GM12878 (cell line): ENCODE measurements around the gene STKLD1. TPM values are rescaled to one million over a fixed set of nuclear protein-coding genes. Genes with fewer than 3 reads are reported as not detected.

Source experiments
- ATAC-seq: fragments of 200-7000 bp; cut with Tn5 transposase; 3 replicates; pipeline ENCODE4 v1.9.1; 2020; ENCODE audit warnings: mild to moderate bottlenecking, moderate library complexity
- BruUV-seq: library from RNA; stranded (reverse); fragments of 400-500 nt; replicated peaks from 2 replicates; lab custom pipeline; 2021; lab: Mats Ljungman, UMichigan
- CTCF ChIA-PET: fragments of 300-600 bp; sonication (Branson Sonifier 250); formaldehyde crosslinking; extraction: SDS; loops from one replicate; lab custom pipeline; 2021; ENCODE audit warnings: inconsistent platforms; lab: Yijun Ruan, JAX
- POLR2A ChIA-PET: fragments of 350-600 bp; formaldehyde crosslinking; extraction: SDS; loops from one replicate; lab custom pipeline; 2021; ENCODE audit warnings: inconsistent platforms; lab: Charles Lee
- RAD21 ChIA-PET: fragments of 300-600 bp; sonication (Branson Sonifier 250); formaldehyde crosslinking; loops from one replicate; lab custom pipeline; 2023; ENCODE audit warnings: antibody characterized with exemption; ENCODE audit not compliant: unreplicated experiment; lab: Charles Lee
- SMC1A ChIA-PET: fragments of 300-600 bp; sonication (Branson Sonifier 250); formaldehyde crosslinking; loops from one replicate; lab custom pipeline; 2023; ENCODE audit not compliant: unreplicated experiment, uncharacterized antibody; lab: Charles Lee
- DNase-seq: peaks from one replicate; pipeline ENCODE4 v3.0.0-alpha.2; 2011; ENCODE audit warnings: low read depth, low spot score
- FAIRE-seq: peaks from 3 replicates; lab custom pipeline; 2011; peaks lifted over from hg19 to GRCh38; lab: Jason Lieb, UNC
- H2AFZ ChIP-seq: 2 replicates; pipeline ENCODE4 v1.6.0; 2011; ENCODE audit warnings: low read depth, low read length, control low read depth; ENCODE audit not compliant: control insufficient read depth
- H3K27ac ChIP-seq: 2 replicates; pipeline ENCODE4 v1.5.1; 2011; ENCODE audit warnings: control low read depth; ENCODE audit not compliant: control insufficient read depth, insufficient read depth
- H3K27me3 ChIP-seq, 2 experiments: replicated peaks in 1 of 2; 2 replicates each; pipeline versions ENCODE4 v1.6.0 to v1.6.1; 2011; ENCODE audit warnings: low read length in 1 of 2; ENCODE audit not compliant: control insufficient read depth in 2 of 2, insufficient read depth in 2 of 2
- H3K36me3 ChIP-seq, 2 experiments: 2 replicates each; pipeline ENCODE4 v1.5.1; 2011; ENCODE audit warnings: low read length in 1 of 2; ENCODE audit not compliant: control insufficient read depth in 2 of 2, insufficient read depth in 2 of 2
- H3K4me1 ChIP-seq: 2 replicates; pipeline ENCODE4 v1.6.1; 2011; ENCODE audit warnings: mild to moderate bottlenecking, low read length, moderate library complexity, mixed read lengths; ENCODE audit not compliant: control insufficient read depth, insufficient read depth
- H3K4me2 ChIP-seq: 2 replicates; pipeline ENCODE4 v1.6.0; 2011; ENCODE audit warnings: control low read depth; ENCODE audit not compliant: control insufficient read depth, insufficient read depth
- H3K4me3 ChIP-seq: fragments of 200-600 bp; sonication (generic); 2 replicates; pipeline ENCODE4 v1.5.1; 2016
- H3K79me2 ChIP-seq: 2 replicates; pipeline ENCODE4 v1.6.0; 2011; ENCODE audit warnings: low read length; ENCODE audit not compliant: control insufficient read depth, insufficient read depth
- H3K9ac ChIP-seq: 2 replicates; pipeline ENCODE4 v1.8.0; 2011; ENCODE audit warnings: low read length, control low read depth, mixed read lengths; ENCODE audit not compliant: control insufficient read depth, insufficient read depth
- H3K9me3 ChIP-seq: replicated peaks from 3 replicates; pipeline ENCODE4 v1.5.1; 2011; ENCODE audit warnings: mild to moderate bottlenecking, low read length; ENCODE audit not compliant: control insufficient read depth, insufficient read depth
- H4K20me1 ChIP-seq: 2 replicates; pipeline ENCODE4 v1.6.0; 2011; ENCODE audit not compliant: control insufficient read depth, insufficient read depth
- BHLHE40 ChIP-seq, 2 experiments: fragments of 450-650 bp in 1 of 2; IDR thresholded peaks; 2 replicates each; pipeline ENCODE4 v1.6.1; 2011 to 2017; ENCODE audit warnings: low read depth in 2 of 2, borderline replicate concordance in 1 of 2, improper control_type of control experiment in 1 of 2, low read length in 1 of 2, mild to moderate bottlenecking in 1 of 2
- CREM ChIP-seq: IDR thresholded peaks from 2 replicates; pipeline ENCODE4 v1.6.1; 2014; ENCODE audit warnings: antibody characterized with exemption, low read depth
- CTCF ChIP-seq, 3 experiments: IDR thresholded peaks in 2 of 3; conservative IDR thresholded peaks in 1 of 3; 2 replicates each; pipeline ENCODE4 v1.5.1; 2011; ENCODE audit warnings: low read depth in 3 of 3, low read length in 3 of 3, mild to moderate bottlenecking in 3 of 3, control low read depth in 2 of 3, moderate library complexity in 2 of 3, inconsistent platforms in 1 of 3, mixed read lengths in 1 of 3; ENCODE audit not compliant: control insufficient read depth in 2 of 3, insufficient read depth in 1 of 3; ENCODE audit errors: extremely low read depth in 1 of 3
- HDAC6 ChIP-seq: fragments of 200-600 bp; sonication (generic); IDR thresholded peaks from one replicate; pipeline ENCODE4 v1.8.0; 2017; ENCODE audit warnings: antibody characterized with exemption; ENCODE audit not compliant: unreplicated experiment
- MTA3 ChIP-seq: IDR thresholded peaks from 2 replicates; pipeline ENCODE4 v1.6.1; 2012; ENCODE audit warnings: low read length, inconsistent platforms, borderline replicate concordance
- NBN ChIP-seq: fragments of 450-650 bp; IDR thresholded peaks from 2 replicates; pipeline ENCODE4 v1.6.1; 2016
- NFXL1 ChIP-seq: fragments of 450-650 bp; IDR thresholded peaks from 2 replicates; pipeline ENCODE4 v1.6.1; 2017; ENCODE audit warnings: antibody characterized with exemption, mild to moderate bottlenecking, borderline replicate concordance
- NR2F1 ChIP-seq: fragments of 450-650 bp; conservative IDR thresholded peaks from 2 replicates; pipeline ENCODE4 v1.6.1; 2017; ENCODE audit warnings: mild to moderate bottlenecking
- PAX5 ChIP-seq: IDR thresholded peaks from 2 replicates; pipeline ENCODE4 v1.6.1; 2011; ENCODE audit warnings: low read depth, low read length, borderline replicate concordance
- RAD21 ChIP-seq: IDR thresholded peaks from 2 replicates; pipeline ENCODE4 v1.6.1; 2011; ENCODE audit warnings: mild to moderate bottlenecking, low read depth, low read length, moderate library complexity; ENCODE audit not compliant: insufficient read depth
- SMARCA5 ChIP-seq: fragments of 450-650 bp; IDR thresholded peaks from 2 replicates; pipeline ENCODE4 v1.6.1; 2017; ENCODE audit warnings: mild to moderate bottlenecking
- SMC3 ChIP-seq: IDR thresholded peaks from 2 replicates; pipeline ENCODE4 v1.6.1; 2011; ENCODE audit warnings: low read length, improper control_type of control experiment, borderline replicate concordance
- WGBS: methylation state at CpG from one replicate; pipeline ENCODE4 v1.1.6; 2016; ENCODE audit warnings: low lambda C conversion rate; ENCODE audit not compliant: insufficient replicate concordance, insufficient coverage; ENCODE audit errors: missing lambda C conversion rate; 5-methylcytosine and 5-hydroxymethylcytosine counted together
- in situ Hi-C: fragments of 300-500 bp; cut with MboI; formaldehyde crosslinking; loops from 9 replicates; pipeline ENCODE4 v1.14.3; 2018; ENCODE audit warnings: mixed read lengths
- intact Hi-C: fragments of 100-400 bp; cut with micrococcal nuclease; formaldehyde crosslinking; loops from one replicate; pipeline ENCODE4 v1.14.2; 2022; ENCODE audit not compliant: unreplicated experiment
- polyA plus RNA-seq, 11 experiments: library from polyadenylated mRNA; depleted of rRNA in 4 of 11; unstranded in 6 of 11; stranded (reverse) in 5 of 11; fragments of >200 nt; fragmentation: Nextera tagmentation in 4 of 11; fragmentation: Illumina TruSeq in 1 of 11; extraction: Ambion mirVana in 4 of 11; extraction: Trizol in 1 of 11; gene quantifications; 1 replicate in 1 of 11; 2 replicates in 10 of 11; pipeline versions ENCODE4 v1.2.1 to v1.2.3, GENCODE V29; 2011 to 2016; ENCODE audit warnings: inconsistent platforms in 2 of 11, missing spikeins in 2 of 11, low read depth in 1 of 11
- total RNA-seq, 4 experiments: library from RNA; depleted of rRNA in 3 of 4; stranded (reverse); fragments of >200 nt in 3 of 4; fragmentation: Illumina TruSeq in 1 of 4; extraction: Trizol in 1 of 4; gene quantifications; 2 replicates each; pipeline versions ENCODE4 v1.2.1 to v1.2.3, GENCODE V29; 2013 to 2021
- TF ChIP-seq, protein P1 (sequence below): fragments of 450-650 bp; IDR thresholded peaks from 2 replicates; pipeline ENCODE4 v1.6.1; 2017; ENCODE audit warnings: borderline replicate concordance
- TF ChIP-seq, protein P2 (sequence below): fragments of 150-350 bp; IDR thresholded peaks from 2 replicates; pipeline ENCODE4 v1.6.1; 2016; ENCODE audit warnings: low read depth, low read length

STKLD1 gene
- total and polyA plus RNA-seq, 10 of the 15 experiments (the other 5 are each of a cell fraction or from before 2014, with no cell fraction given) = 0.07 to 0.40 (median 0.29) TPM; not detected in 4

- ChIA-PET SMC1A (interaction anchor here (0.8 to 1.3 kb wide), 4 partner anchors 15 to 252 kb away, joined by 3 to 5 read pairs (median 3); partner anchors contain the start of genes ADAMTS13 and SURF6), RAD21 (interaction anchor here (0.6 to 2.5 kb wide), 9 partner anchors 12 to 248 kb away, joined by 3 to 7 read pairs (median 4); partner anchors contain the start of gene CACFD1), POLR2A (no interaction called here), CTCF (interaction anchor here (0.7 to 2.3 kb wide), 19 partner anchors 12 to 251 kb away, joined by 3 to 15 read pairs (median 4); partner anchors contain the start of genes CACFD1 and STKLD1)
- Histone ChIP-seq H3K27me3 (no peaks in the 10 kb centered on the region), H3K79me2 (no peaks in the 10 kb centered on the region), H3K4me1 (peaks cover 4% of the 10 kb centered on the region; the same call in 1 of the 2 replicates), H3K9ac (no peak overlapping the region), H3K27ac (no peak overlapping the region), H3K9me3 (no peaks in the 10 kb centered on the region), H3K4me2 (no peak overlapping the region), H3K4me3 (no peak overlapping the region), H4K20me1 (no peaks in the 10 kb centered on the region), H2AFZ (no peak overlapping the region), H3K36me3 (no peaks in the 10 kb centered on the region)
- 6% methylated on average over 19 of the region's 20 CpGs for WGBS
- intact Hi-C loops = loop anchor here (1.0 kb wide), 1 partner anchor 31 kb away; no protein-coding TSS in a partner anchor
- FAIRE-seq (no peak), DNase-seq (no peak), ATAC-seq (peak; percentile 94)
- in situ Hi-C loops = no loop called here
- no TSS peak for BruUV-seq
- TF ChIP-seq SMARCA5 (peak; percentile 51; the same call in 1 of the 2 replicates), SMC3 (peak; percentile 52; the same call in 1 of the 2 replicates), NBN (no peak), MTA3 (no peak), CTCF (IDR thresholded peaks at IDR 0.05 in 2 of 3, conservative IDR thresholded peaks at IDR 0.05 in 1 of 3; ENCODE audit: control insufficient read depth in 2 of 3, extremely low read depth in 1 of 3, insufficient read depth in 1 of 3, low read depth in 3 of 3, low read length in 3 of 3) (peak; percentile 57 to 82 (median 71)), BHLHE40 (IDR thresholded peaks at IDR 0.05; ENCODE audit: borderline replicate concordance in 1 of 2, low read depth in 2 of 2, low read length in 1 of 2) (peak in 1 of 2 experiments; percentile 73; a peak in 1 of 4 replicates), NR2F1 (no peak), CREM (no peak), HDAC6 (no peak), NFXL1 (no peak), PAX5 (no peak), RAD21 (peak; percentile 72)
- TF ChIP-seq, protein P1, sequence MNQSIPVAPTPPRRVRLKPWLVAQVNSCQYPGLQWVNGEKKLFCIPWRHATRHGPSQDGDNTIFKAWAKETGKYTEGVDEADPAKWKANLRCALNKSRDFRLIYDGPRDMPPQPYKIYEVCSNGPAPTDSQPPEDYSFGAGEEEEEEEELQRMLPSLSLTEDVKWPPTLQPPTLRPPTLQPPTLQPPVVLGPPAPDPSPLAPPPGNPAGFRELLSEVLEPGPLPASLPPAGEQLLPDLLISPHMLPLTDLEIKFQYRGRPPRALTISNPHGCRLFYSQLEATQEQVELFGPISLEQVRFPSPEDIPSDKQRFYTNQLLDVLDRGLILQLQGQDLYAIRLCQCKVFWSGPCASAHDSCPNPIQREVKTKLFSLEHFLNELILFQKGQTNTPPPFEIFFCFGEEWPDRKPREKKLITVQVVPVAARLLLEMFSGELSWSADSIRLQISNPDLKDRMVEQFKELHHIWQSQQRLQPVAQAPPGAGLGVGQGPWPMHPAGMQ = no peak
- TF ChIP-seq, protein P2, sequence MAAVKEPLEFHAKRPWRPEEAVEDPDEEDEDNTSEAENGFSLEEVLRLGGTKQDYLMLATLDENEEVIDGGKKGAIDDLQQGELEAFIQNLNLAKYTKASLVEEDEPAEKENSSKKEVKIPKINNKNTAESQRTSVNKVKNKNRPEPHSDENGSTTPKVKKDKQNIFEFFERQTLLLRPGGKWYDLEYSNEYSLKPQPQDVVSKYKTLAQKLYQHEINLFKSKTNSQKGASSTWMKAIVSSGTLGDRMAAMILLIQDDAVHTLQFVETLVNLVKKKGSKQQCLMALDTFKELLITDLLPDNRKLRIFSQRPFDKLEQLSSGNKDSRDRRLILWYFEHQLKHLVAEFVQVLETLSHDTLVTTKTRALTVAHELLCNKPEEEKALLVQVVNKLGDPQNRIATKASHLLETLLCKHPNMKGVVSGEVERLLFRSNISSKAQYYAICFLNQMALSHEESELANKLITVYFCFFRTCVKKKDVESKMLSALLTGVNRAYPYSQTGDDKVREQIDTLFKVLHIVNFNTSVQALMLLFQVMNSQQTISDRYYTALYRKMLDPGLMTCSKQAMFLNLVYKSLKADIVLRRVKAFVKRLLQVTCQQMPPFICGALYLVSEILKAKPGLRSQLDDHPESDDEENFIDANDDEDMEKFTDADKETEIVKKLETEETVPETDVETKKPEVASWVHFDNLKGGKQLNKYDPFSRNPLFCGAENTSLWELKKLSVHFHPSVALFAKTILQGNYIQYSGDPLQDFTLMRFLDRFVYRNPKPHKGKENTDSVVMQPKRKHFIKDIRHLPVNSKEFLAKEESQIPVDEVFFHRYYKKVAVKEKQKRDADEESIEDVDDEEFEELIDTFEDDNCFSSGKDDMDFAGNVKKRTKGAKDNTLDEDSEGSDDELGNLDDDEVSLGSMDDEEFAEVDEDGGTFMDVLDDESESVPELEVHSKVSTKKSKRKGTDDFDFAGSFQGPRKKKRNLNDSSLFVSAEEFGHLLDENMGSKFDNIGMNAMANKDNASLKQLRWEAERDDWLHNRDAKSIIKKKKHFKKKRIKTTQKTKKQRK = no peak
Measured at GRCh38 chr9:133437753-133438531, 61.8 kb downstream of the STKLD1 start.
